PC-3 (cell line): Measurements from ENCODE around the gene SLC25A48. TPM values are rescaled to one million over a fixed set of nuclear protein-coding genes. Genes with fewer than 3 reads are reported as not detected.

Experiments used
- ATAC-seq: fragments of 200-7000 bp; cut with Tn5 transposase; 2 replicates; pipeline ENCODE4 v1.9.1; 2020; ENCODE audit warnings: mild to moderate bottlenecking, moderate library complexity
- BruUV-seq: library from RNA; stranded (reverse); fragments of 400-500 nt; replicated peaks from 2 replicates; lab custom pipeline; 2021; lab: Mats Ljungman, UMichigan
- CTCF ChIA-PET: fragments of 300-600 bp; sonication (Branson Sonifier 250); formaldehyde crosslinking; loops from one replicate; lab custom pipeline; 2022; ENCODE audit warnings: antibody characterized with exemption; lab: Charles Lee
- POLR2A ChIA-PET: fragments of 300-600 bp; sonication (Branson Sonifier 250); formaldehyde crosslinking; loops from one replicate; lab custom pipeline; 2022; ENCODE audit warnings: antibody characterized with exemption; ENCODE audit not compliant: unreplicated experiment; lab: Charles Lee
- DNase-seq: peaks from one replicate; pipeline ENCODE4 v3.0.0-alpha.2; 2015
- H2AFZ ChIP-seq: fragments of 300-600 bp; sonication (generic); 2 replicates; pipeline ENCODE4 v1.6.0; 2016; ENCODE audit warnings: antibody characterized with exemption, low read length
- H3F3A ChIP-seq: fragments of 300-600 bp; sonication (generic); one replicate; pipeline ENCODE4 v1.6.0; 2017; ENCODE audit warnings: antibody characterized with exemption, low read length, control low read depth, mild to moderate bottlenecking; ENCODE audit not compliant: unreplicated experiment
- H3K27ac ChIP-seq: fragments of 300-600 bp; sonication (generic); 2 replicates; pipeline ENCODE4 v1.5.1; 2016; ENCODE audit warnings: mild to moderate bottlenecking, low read length
- H3K27me3 ChIP-seq: fragments of 300-600 bp; sonication (generic); 2 replicates; pipeline ENCODE4 v1.6.1; 2016; ENCODE audit warnings: low read length, mixed read lengths
- H3K36me3 ChIP-seq: fragments of 300-600 bp; sonication (generic); 2 replicates; pipeline ENCODE4 v1.6.1; 2016; ENCODE audit warnings: low read depth, mixed run types, low read length, mixed read lengths
- H3K4me1 ChIP-seq: fragments of 300-600 bp; sonication (generic); 2 replicates; pipeline ENCODE4 v1.5.1; 2016; ENCODE audit warnings: low read length; ENCODE audit not compliant: insufficient read depth
- H3K4me2 ChIP-seq: fragments of 300-600 bp; sonication (generic); 2 replicates; pipeline ENCODE4 v1.6.0; 2016; ENCODE audit warnings: low read length
- H3K4me3 ChIP-seq: fragments of 300-600 bp; sonication (generic); 2 replicates; pipeline ENCODE4 v1.5.1; 2016; ENCODE audit warnings: mild to moderate bottlenecking, low read length, mixed read lengths
- H3K79me2 ChIP-seq: fragments of 300-600 bp; sonication (generic); 2 replicates; pipeline ENCODE4 v1.6.1; 2017; ENCODE audit warnings: low read length, mixed read lengths
- H3K9ac ChIP-seq: fragments of 300-600 bp; sonication (generic); 2 replicates; pipeline ENCODE4 v1.6.0; 2016; ENCODE audit warnings: mild to moderate bottlenecking, low read length
- H3K9me2 ChIP-seq: fragments of 300-600 bp; sonication (generic); replicated peaks from 2 replicates; pipeline ENCODE4 v1.6.1; 2016; ENCODE audit warnings: mixed run types, low read length, mixed read lengths
- H3K9me3 ChIP-seq: fragments of 300-600 bp; sonication (generic); 2 replicates; pipeline ENCODE4 v1.6.1; 2016; ENCODE audit warnings: low read length, mixed read lengths
- H4K20me1 ChIP-seq: fragments of 300-600 bp; sonication (generic); 2 replicates; pipeline ENCODE4 v1.6.1; 2016; ENCODE audit warnings: low read length, mixed read lengths
- EZH2 ChIP-seq: fragments of 300-600 bp; sonication (generic); IDR thresholded peaks from one replicate; pipeline ENCODE4 v1.6.1; 2017; ENCODE audit warnings: antibody characterized with exemption, mild to moderate bottlenecking, low read length; ENCODE audit not compliant: unreplicated experiment
- EZH2phosphoT487 ChIP-seq: fragments of 300-600 bp; sonication (generic); IDR thresholded peaks from 2 replicates; pipeline ENCODE4 v1.6.1; 2018; ENCODE audit warnings: mild to moderate bottlenecking, antibody characterized with exemption, low read length, borderline replicate concordance
- intact Hi-C: fragments of 100-400 bp; cut with micrococcal nuclease; formaldehyde crosslinking; loops from 2 replicates; pipeline ENCODE4 v1.9.0; 2023
- total RNA-seq: library from RNA; depleted of rRNA; stranded (reverse); fragments of >200 nt; gene quantifications from 2 replicates; pipeline ENCODE4 v1.2.3, GENCODE V29; 2014
- TF ChIP-seq, protein P1 (sequence below): fragments of 300-600 bp; sonication (generic); conservative IDR thresholded peaks from 2 replicates; pipeline ENCODE4 v1.5.1; 2017; ENCODE audit warnings: antibody characterized with exemption, low read depth, mild to moderate bottlenecking, low read length

SLC25A48 gene
- total RNA-seq, 1 experiment from 2014 or later, result not detected

DNA sequence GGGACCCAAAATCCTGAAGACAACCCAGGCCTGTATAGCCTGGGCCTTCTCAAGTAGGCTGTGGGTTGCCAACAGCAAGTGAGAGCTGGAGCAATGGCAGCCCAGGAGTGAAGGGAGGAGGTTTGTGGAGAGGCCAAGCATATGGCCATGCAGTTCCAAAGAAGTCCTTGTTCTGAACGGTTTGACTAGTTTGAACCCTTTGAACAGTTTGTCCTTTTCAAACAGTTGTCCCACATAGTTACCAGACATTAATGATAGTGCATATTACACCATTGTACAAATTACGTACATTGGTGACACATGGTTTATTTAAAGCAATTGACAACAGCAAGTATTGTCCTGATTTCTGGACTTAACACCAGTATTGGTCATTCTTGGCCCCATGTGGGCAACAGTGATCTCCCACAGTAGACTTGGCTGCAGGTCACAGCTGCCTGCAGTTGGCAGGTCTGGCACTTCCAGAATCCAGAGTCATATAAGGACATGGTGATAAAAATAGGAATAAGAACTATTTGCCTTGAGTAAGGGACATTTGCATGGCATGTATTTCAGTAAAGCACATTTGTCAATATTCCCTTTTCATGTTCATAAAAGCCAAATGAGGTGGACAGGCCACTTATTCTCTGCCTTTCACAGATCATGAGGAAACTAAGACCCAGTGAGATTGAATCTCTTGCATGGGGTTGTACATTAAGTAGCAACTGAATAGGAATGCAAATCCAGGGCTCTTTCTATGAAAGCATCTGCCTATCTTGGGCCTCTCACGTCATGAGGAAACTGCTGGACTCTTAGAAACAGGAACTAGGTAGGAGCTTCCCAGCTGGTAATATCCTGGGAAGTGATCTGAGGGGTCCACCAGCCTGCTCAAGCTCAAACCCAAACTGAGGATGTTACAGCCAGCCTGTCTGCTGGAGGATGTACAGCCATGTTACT, 30.3 kb downstream of the SLC25A48 start:
- TF ChIP-seq EZH2phosphoT487 (no peak), EZH2 (no peak)
- TF ChIP-seq, protein P1, sequence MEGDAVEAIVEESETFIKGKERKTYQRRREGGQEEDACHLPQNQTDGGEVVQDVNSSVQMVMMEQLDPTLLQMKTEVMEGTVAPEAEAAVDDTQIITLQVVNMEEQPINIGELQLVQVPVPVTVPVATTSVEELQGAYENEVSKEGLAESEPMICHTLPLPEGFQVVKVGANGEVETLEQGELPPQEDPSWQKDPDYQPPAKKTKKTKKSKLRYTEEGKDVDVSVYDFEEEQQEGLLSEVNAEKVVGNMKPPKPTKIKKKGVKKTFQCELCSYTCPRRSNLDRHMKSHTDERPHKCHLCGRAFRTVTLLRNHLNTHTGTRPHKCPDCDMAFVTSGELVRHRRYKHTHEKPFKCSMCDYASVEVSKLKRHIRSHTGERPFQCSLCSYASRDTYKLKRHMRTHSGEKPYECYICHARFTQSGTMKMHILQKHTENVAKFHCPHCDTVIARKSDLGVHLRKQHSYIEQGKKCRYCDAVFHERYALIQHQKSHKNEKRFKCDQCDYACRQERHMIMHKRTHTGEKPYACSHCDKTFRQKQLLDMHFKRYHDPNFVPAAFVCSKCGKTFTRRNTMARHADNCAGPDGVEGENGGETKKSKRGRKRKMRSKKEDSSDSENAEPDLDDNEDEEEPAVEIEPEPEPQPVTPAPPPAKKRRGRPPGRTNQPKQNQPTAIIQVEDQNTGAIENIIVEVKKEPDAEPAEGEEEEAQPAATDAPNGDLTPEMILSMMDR, result no peak
- ChIA-PET POLR2A (no interaction called here), CTCF (no interaction called here)
- Histone ChIP-seq H3K9me2 (no peaks in the 10 kb centered on the region), H3K79me2 (no peaks in the 10 kb centered on the region), H3F3A (no peaks in the 10 kb centered on the region), H3K4me2 (no peak overlapping the region), H3K9ac (no peak overlapping the region), H3K9me3 (no peaks in the 10 kb centered on the region), H3K4me1 (no peaks in the 10 kb centered on the region), H3K36me3 (no peaks in the 10 kb centered on the region), H3K4me3 (no peak overlapping the region), H3K27me3 (peaks cover 18% of the 10 kb centered on the region; the same call in 1 of the 2 replicates), H4K20me1 (no peaks in the 10 kb centered on the region), H3K27ac (no peak overlapping the region), H2AFZ (no peak overlapping the region)
- ATAC-seq, result no peak
- no TSS peak for BruUV-seq
- intact Hi-C loops, result no loop called here
- no peak for DNase-seq

DNA sequence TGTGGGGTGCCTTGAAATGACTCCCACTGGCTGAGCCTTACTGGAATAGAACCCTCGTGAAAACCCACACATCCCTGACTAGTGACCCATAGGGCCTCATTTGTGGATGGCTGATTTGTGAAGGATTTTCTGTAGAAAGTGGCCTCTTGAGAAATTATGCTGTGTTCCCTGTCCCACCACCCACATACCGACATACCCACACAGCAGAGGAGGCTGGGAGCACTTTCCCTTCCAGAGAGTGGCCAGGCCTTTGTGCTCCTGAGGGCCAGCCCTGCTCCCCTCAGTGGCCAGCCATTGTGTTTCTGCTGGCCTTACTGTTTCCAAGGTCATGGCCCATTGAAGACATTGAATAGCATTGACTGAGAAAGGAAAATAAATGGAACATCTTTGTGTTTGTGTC, 31.6 kb downstream of the SLC25A48 start:
- Histone ChIP-seq H3F3A (no peaks in the 10 kb centered on the region), H4K20me1 (no peaks in the 10 kb centered on the region), H3K9ac (no peak overlapping the region), H3K4me1 (no peaks in the 10 kb centered on the region), H3K9me3 (no peaks in the 10 kb centered on the region), H3K4me3 (no peak overlapping the region), H3K9me2 (no peaks in the 10 kb centered on the region), H3K27ac (no peak overlapping the region), H3K27me3 (peaks cover 18% of the 10 kb centered on the region; the same call in 1 of the 2 replicates), H3K79me2 (no peaks in the 10 kb centered on the region), H2AFZ (no peak overlapping the region), H3K4me2 (no peak overlapping the region), H3K36me3 (no peaks in the 10 kb centered on the region)
- ChIA-PET CTCF (no interaction called here), POLR2A (no interaction called here)
- ATAC-seq, result no peak
- BruUV-seq, result no TSS peak
- TF ChIP-seq EZH2phosphoT487, result no peak
- TF ChIP-seq EZH2, result no peak
- TF ChIP-seq, protein P1, result no peak
- intact Hi-C loops, result no loop called here
- DNase-seq, result no peak

DNA sequence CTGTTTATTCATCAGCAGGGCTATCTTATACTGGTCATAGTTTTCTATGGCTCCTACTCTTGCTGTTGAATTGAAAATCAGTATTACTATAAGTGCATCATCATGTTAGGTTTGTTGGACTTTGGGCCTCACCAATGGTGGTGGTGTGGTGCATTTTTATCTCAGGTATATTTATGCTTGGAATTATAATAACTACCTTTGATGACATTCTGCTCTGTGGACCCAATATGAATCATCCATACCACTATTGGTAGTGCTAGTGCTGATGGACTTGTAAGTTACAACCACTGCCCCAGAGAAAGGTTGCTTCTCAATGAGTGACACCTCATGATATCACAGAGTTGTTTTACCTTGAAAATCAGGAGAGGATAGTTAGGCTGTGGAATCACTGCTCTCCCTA, 33.1 kb downstream of the SLC25A48 start:
- BruUV-seq, result no TSS peak
- intact Hi-C loops, result no loop called here
- Histone ChIP-seq H3K27me3 (peaks cover 18% of the 10 kb centered on the region; the same call in 1 of the 2 replicates), H3K4me2 (no peak overlapping the region), H3F3A (no peaks in the 10 kb centered on the region), H3K27ac (no peak overlapping the region), H3K79me2 (no peaks in the 10 kb centered on the region), H3K9ac (no peak overlapping the region), H2AFZ (no peak overlapping the region), H3K36me3 (no peaks in the 10 kb centered on the region), H3K4me1 (no peaks in the 10 kb centered on the region), H3K9me3 (no peaks in the 10 kb centered on the region), H3K9me2 (no peaks in the 10 kb centered on the region), H4K20me1 (no peaks in the 10 kb centered on the region), H3K4me3 (no peak overlapping the region)
- CTCF ChIA-PET, result interaction anchor here (0.5 kb wide), 1 partner anchor 309 kb away, joined by 3 read pairs; no protein-coding TSS in a partner anchor
- no peak for DNase-seq
- no peak for TF ChIP-seq EZH2
- no peak for TF ChIP-seq EZH2phosphoT487
- TF ChIP-seq, protein P1, result no peak
- no peak for ATAC-seq
- POLR2A ChIA-PET, result no interaction called here
